BJ (cell line): ENCODE data around the gene FOCAD. TPM values are rescaled to one million over a fixed set of nuclear protein-coding genes. Genes with fewer than 3 reads are reported as not detected.

Source experiments
- CTCF ChIA-PET: fragments of 350-600 bp; formaldehyde crosslinking; extraction: SDS; loops from one replicate; lab custom pipeline; 2021; ENCODE audit warnings: antibody characterized with exemption, inconsistent platforms; lab: Yijun Ruan, JAX
- POLR2A ChIA-PET: fragments of 300-600 bp; sonication (Branson Sonifier 250); formaldehyde crosslinking; extraction: SDS; loops from one replicate; lab custom pipeline; 2021; ENCODE audit warnings: antibody characterized with exemption; lab: Charles Lee
- DNase-seq: peaks from one replicate; pipeline ENCODE4 v3.0.0-alpha.2; 2011; ENCODE audit warnings: low read depth
- H3K27me3 ChIP-seq: 2 replicates; pipeline ENCODE4 v1.6.0; 2011; ENCODE audit warnings: low read length; ENCODE audit not compliant: control insufficient read depth, insufficient read depth
- H3K36me3 ChIP-seq: 2 replicates; pipeline ENCODE4 v1.5.1; 2011; ENCODE audit warnings: low read length; ENCODE audit not compliant: control insufficient read depth, insufficient read depth
- H3K4me3 ChIP-seq: 2 replicates; pipeline ENCODE4 v1.5.1; 2011; ENCODE audit warnings: low read depth, mild to moderate bottlenecking, control low read depth, low read length
- polyA plus RNA-seq: library from polyadenylated mRNA; depleted of rRNA; stranded (reverse); fragments of >200 nt; gene quantifications from 2 replicates; pipeline ENCODE4 v1.2.3, GENCODE V29; 2011; rRNA removed
- small RNA-seq: library from RNA; depleted of rRNA; stranded (forward); fragments of <200 nt; gene quantifications from one replicate; pipeline ENCODE3, GENCODE V24; 2012; ENCODE audit warnings: low replicate concordance, low read depth; ENCODE audit not compliant: insufficient read length
- TF ChIP-seq, protein P1 (sequence below): IDR thresholded peaks from 2 replicates; pipeline ENCODE4 v1.5.1; 2011; ENCODE audit warnings: low read depth, mild to moderate bottlenecking, control low read depth, inconsistent platforms, low read length, moderate library complexity; ENCODE audit not compliant: insufficient read depth

FOCAD gene
- polyA plus RNA-seq, 1 experiment: 32.9 TPM

DNA sequence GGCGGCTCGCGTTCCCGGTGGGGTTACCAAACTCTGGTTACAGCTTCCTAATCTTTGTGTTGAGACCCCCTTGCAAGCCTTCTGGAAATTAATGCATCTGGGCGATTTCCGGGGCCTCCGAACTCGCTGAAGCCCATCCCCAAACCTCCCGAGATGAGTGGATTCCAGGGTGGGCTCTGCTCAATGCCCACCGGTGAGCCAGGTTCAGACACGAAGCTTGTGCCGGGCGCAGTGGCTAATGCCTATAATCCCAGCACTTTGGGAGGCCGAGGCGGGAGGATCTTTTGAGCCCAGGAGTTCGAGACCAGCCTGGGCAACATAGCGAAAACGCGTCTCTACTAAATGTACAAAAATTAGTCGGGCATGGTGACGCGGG, 347.7 kb downstream of the FOCAD start:
- DNase-seq: no peak
- ChIA-PET POLR2A (no interaction called here), CTCF (interaction anchor here (1.1 kb wide), 1 partner anchor 25 kb away, joined by 3 read pairs; no protein-coding TSS in a partner anchor)
- TF ChIP-seq, protein P1, sequence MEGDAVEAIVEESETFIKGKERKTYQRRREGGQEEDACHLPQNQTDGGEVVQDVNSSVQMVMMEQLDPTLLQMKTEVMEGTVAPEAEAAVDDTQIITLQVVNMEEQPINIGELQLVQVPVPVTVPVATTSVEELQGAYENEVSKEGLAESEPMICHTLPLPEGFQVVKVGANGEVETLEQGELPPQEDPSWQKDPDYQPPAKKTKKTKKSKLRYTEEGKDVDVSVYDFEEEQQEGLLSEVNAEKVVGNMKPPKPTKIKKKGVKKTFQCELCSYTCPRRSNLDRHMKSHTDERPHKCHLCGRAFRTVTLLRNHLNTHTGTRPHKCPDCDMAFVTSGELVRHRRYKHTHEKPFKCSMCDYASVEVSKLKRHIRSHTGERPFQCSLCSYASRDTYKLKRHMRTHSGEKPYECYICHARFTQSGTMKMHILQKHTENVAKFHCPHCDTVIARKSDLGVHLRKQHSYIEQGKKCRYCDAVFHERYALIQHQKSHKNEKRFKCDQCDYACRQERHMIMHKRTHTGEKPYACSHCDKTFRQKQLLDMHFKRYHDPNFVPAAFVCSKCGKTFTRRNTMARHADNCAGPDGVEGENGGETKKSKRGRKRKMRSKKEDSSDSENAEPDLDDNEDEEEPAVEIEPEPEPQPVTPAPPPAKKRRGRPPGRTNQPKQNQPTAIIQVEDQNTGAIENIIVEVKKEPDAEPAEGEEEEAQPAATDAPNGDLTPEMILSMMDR: no peak
- H3K4me3 ChIP-seq: peak overlapping the region; percentile 61
- no peaks in the 10 kb centered on the region for H3K36me3 ChIP-seq
- no peaks in the 10 kb centered on the region for H3K27me3 ChIP-seq

DNA sequence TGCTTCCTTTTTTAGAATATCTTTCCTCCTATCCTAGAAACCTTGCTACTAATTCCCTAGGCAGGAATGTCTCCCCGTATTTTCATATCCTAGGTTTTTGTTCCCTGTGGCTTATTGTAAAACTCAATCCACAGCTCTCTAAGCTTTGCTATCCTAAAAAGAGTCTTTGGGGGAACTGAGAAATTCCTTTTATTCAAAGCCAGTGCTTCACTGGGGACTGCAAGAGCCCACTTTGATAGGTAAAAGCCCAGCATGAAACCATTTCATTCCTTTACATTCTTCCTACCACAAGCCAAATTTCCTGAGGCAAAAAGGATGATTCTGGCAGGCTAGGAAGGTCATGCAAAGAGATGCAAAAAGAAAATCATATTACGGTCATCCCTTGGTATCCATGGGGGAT, 353.2 kb downstream of the FOCAD start:
- H3K36me3 ChIP-seq: no peaks in the 10 kb centered on the region
- TF ChIP-seq, protein P1: no peak
- no peaks in the 10 kb centered on the region for H3K27me3 ChIP-seq
- DNase-seq: no peak
- ChIA-PET POLR2A (interaction anchor here (0.5 kb wide), 1 partner anchor 20 kb away, joined by 3 read pairs; no protein-coding TSS in a partner anchor), CTCF (no interaction called here)
- no peak overlapping the region for H3K4me3 ChIP-seq

DNA sequence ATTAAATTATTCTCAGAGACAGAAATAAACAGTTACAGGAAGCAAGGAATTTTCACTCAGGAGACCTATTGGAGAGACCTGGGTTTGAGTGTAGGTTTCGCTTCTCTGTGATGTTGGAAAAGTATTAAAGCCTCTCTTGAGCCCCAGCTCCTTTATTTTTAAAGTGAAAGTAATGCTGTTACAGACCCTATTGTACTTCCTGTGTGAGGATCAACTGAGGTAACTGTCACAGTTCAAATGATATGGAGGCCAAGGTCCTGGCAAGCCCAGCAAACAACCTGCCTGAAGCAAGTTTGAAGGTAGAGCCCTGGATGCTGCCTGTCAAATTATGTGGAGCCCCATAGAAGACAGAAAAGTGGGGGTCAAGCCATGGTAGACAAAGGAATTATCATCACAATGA, 355.2 kb downstream of the FOCAD start:
- TF ChIP-seq, protein P1: no peak
- POLR2A ChIA-PET: no interaction called here
- DNase-seq: no peak

DNA sequence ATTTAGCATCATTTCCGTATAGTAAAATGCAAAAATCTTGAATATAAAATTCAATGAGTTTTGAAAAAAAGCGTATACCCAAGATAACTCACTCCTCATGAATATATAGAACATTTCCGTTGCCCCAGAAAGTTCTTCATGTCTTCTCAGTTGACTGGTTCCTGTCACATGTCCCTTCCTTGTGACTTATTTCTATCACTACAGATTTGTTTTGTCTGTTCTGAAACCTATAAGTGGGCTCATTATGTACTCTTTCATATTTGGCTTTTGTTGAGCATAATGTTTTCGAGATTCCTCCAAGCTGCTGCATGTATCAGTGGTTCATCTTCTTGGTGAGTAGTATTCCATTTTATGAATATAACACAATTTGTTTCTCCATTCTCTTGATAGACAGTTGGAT, 358.4 kb downstream of the FOCAD start:
- H3K4me3 ChIP-seq: no peak overlapping the region
- no peaks in the 10 kb centered on the region for H3K36me3 ChIP-seq
- ChIA-PET POLR2A (no interaction called here), CTCF (no interaction called here)
- H3K27me3 ChIP-seq: no peaks in the 10 kb centered on the region
- TF ChIP-seq, protein P1: no peak
- DNase-seq: no peak

More for the DNA sequence above, 355.2 kb downstream of the FOCAD start:
- H3K27me3 ChIP-seq: no peaks in the 10 kb centered on the region
- no peak overlapping the region for H3K4me3 ChIP-seq
- CTCF ChIA-PET: no interaction called here
- no peaks in the 10 kb centered on the region for H3K36me3 ChIP-seq

DNA sequence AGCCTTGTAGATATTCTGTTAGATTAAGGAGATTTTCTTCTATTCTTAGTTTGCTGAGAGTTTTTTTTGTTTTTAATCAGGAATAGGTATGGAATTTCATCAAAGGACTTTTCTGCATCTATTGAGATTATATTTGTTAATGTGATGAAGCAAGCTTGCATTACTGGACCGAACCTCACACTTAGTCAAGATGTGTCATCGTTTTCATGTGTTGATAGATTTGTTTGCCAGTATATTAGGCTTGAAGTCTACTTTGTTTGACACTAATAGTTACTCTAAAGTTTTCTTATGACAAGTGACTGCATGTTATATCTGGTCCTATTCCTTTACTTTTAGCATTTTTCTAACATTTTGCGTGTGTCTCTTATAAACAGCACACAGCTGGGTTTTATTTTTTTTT, 359.8 kb downstream of the FOCAD start:
- ChIA-PET CTCF (no interaction called here), POLR2A (no interaction called here)
- Histone ChIP-seq H3K36me3 (no peaks in the 10 kb centered on the region), H3K27me3 (no peaks in the 10 kb centered on the region), H3K4me3 (no peak overlapping the region)
- no peak for DNase-seq
- TF ChIP-seq, protein P1: no peak

Small RNAs within 50 kb of the gene (small RNA-seq; reads per million reads assigned to genes)
- gene MIR491 (1.9 reads per million), gene SNORA30B (not detected)

Other genes with a start within 250 kb of the FOCAD start
- gene MLLT3, start 61.8 kb upstream of the FOCAD start, polyA plus RNA-seq: 13.8 and 32.1 TPM in 2 replicates